Mucosa of descending colon (tissue), 3 donors: ENCODE results near the gene MIAT. TPM values are rescaled to one million over a fixed set of nuclear protein-coding genes. Genes with fewer than 3 reads are reported as not detected.

Source experiments
- ATAC-seq: fragments of 200-7000 bp; cut with Tn5 transposase; one replicate; pipeline ENCODE4 v1.9.1; 2020; ENCODE audit warnings: mild to moderate bottlenecking, moderate library complexity
- DNase-seq, 3 donors: peaks; one replicate each; pipeline ENCODE4 v3.0.0-alpha.2; 2020
- H3K36me3 ChIP-seq: fragments of 200-600 bp; one replicate; pipeline ENCODE4 v1.8.0; 2021; ENCODE audit warnings: low read depth, mild to moderate bottlenecking
- H3K4me1 ChIP-seq: fragments of 200-600 bp; one replicate; pipeline ENCODE4 v1.8.0; 2021; ENCODE audit warnings: low read depth, mild to moderate bottlenecking
- H3K4me3 ChIP-seq: fragments of 200-600 bp; one replicate; pipeline ENCODE4 v1.8.0; 2021; ENCODE audit warnings: mild to moderate bottlenecking
- H3K9me3 ChIP-seq: fragments of 200-600 bp; one replicate; pipeline ENCODE4 v1.8.0; 2021; ENCODE audit warnings: mild to moderate bottlenecking
- intact Hi-C, 2 donors: fragments of 100-400 bp; cut with DNase I in 1 of 2; cut with micrococcal nuclease in 1 of 2; formaldehyde crosslinking; loops; one replicate each; pipeline versions ENCODE4 v1.11.0 to v1.11.1; 2022; cut with DNase I, micrococcal nuclease
- total RNA-seq, 3 donors: library from RNA; stranded (reverse); fragmentation: NEBNext Ultra II Directional in 2 of 3; extraction: Animal tissue kit (Norgen Biotek cat#: 25700) in 2 of 3; gene quantifications; one replicate each; pipeline versions ENCODE4 v1.2.1 to v1.2.4, GENCODE V29; 2021 to 2023
- TF ChIP-seq, protein P1 (sequence below): fragments of 200-600 bp; IDR thresholded peaks from one replicate; pipeline ENCODE4 v1.8.0; 2022; ENCODE audit warnings: antibody characterized with exemption, mild to moderate bottlenecking
- donor health status: DM: no; HTN: no; CAD: no; lungs with moderate emphysema.
- donor health status: DM: no; HTN: no; CAD: no.
- donor health status: DM: no; HTN: yes; CAD: no.

Gene MIAT
- total RNA-seq, 3 donors from 2014 or later = 3.3 to 7.1 (median 3.5) TPM

DNA sequence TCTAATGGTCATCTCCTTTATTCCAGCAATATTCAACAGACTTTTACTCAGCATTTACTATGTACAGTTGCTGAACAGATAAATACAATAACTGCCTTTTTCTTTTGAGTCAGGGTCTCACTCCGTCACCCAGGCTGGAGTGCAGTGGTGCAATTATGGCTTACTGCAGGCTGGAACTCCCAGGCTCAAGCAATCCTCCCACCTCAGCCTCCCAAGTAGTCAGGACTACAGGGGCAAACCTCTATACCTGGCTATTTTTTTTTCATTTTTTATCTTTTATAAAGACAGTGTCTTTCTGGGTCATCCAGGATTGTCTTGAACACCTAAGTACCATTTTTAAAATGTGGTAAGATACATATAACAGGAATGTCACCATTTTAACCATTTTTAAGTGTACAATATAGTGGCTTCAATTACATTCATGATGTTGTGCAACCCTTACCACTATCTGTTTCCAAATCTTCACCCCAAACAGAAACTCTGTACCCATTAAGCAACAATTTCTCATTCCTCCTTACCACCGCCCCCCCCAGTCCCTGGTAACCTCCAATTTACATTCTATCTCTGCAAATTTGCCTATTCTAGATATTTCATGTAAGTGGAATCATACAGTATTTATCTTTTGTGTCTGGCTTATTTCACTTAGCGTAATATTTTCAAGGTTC, 67.8 kb downstream of the MIAT start:
- Histone ChIP-seq H3K4me1 (no peaks in the 10 kb centered on the region), H3K9me3 (no peaks in the 10 kb centered on the region), H3K36me3 (no peaks in the 10 kb centered on the region), H3K4me3 (no peak overlapping the region)
- DNase-seq = no peak
- ATAC-seq = no peak
- TF ChIP-seq, protein P1, sequence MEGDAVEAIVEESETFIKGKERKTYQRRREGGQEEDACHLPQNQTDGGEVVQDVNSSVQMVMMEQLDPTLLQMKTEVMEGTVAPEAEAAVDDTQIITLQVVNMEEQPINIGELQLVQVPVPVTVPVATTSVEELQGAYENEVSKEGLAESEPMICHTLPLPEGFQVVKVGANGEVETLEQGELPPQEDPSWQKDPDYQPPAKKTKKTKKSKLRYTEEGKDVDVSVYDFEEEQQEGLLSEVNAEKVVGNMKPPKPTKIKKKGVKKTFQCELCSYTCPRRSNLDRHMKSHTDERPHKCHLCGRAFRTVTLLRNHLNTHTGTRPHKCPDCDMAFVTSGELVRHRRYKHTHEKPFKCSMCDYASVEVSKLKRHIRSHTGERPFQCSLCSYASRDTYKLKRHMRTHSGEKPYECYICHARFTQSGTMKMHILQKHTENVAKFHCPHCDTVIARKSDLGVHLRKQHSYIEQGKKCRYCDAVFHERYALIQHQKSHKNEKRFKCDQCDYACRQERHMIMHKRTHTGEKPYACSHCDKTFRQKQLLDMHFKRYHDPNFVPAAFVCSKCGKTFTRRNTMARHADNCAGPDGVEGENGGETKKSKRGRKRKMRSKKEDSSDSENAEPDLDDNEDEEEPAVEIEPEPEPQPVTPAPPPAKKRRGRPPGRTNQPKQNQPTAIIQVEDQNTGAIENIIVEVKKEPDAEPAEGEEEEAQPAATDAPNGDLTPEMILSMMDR = no peak
- intact Hi-C loops = no loop called here

Other genes starting within 250 kb of the MIAT start
- 1 to 10 TPM; 2.7 to 3.7 (median 3.5) TPM for gene ASPHD2, start 228.3 kb upstream of the MIAT start, total RNA-seq
- 10 to 100 TPM; 28.6 to 29.2 (median 28.9) TPM for gene HPS4, start 173.8 kb upstream of the MIAT start, total RNA-seq
- 10 to 100 TPM; 11.1 to 19.1 (median 11.2) TPM for gene SRRD, start 173.7 kb upstream of the MIAT start, total RNA-seq
- 10 to 100 TPM; 26.2 to 39.1 (median 34.6) TPM for gene TFIP11, start 145.1 kb upstream of the MIAT start, total RNA-seq
- gene TPST2, start 67.5 kb upstream of the MIAT start, total RNA-seq = 10 to 100 TPM in 2 of 3 donors, 1 to 10 TPM in 1; 9.2 to 13.9 (median 11.7) TPM
- 1 to 10 TPM in 1 of 3 donors, not detected in 2; 1.0 TPM for gene CRYBB1, start 39.6 kb upstream of the MIAT start, total RNA-seq
- not detected for gene CRYBA4, start 35.6 kb upstream of the MIAT start, total RNA-seq